CD14-positive monocyte (primary cell): Measurements from ENCODE around the gene SRRM3. TPM values are rescaled to one million over a fixed set of nuclear protein-coding genes. Genes with fewer than 3 reads are reported as not detected.

Experiments
- DNase-seq, 3 donors: peaks; one replicate each; pipeline ENCODE4 v3.0.0-alpha.2; 2011 to 2022
- H2AFZ ChIP-seq: 2 replicates; pipeline ENCODE4 v1.6.0; 2012; ENCODE audit warnings: mild to moderate bottlenecking, low read depth, low read length, inconsistent platforms; ENCODE audit not compliant: insufficient read depth, poor library complexity, severe bottlenecking
- H3K27ac ChIP-seq, 2 donors: 1 replicate in 1 of 2; 2 replicates in 1 of 2; pipeline ENCODE4 v1.5.1; 2012 to 2013; ENCODE audit warnings: low read length in 2 of 2, control low read depth in 1 of 2, inconsistent platforms in 1 of 2, low read depth in 1 of 2, mild to moderate bottlenecking in 1 of 2
- H3K27me3 ChIP-seq, 2 donors: one replicate each; pipeline versions ENCODE4 v1.6.0 to v1.6.1; 2011 to 2013; ENCODE audit warnings: low read length in 2 of 2; ENCODE audit not compliant: control insufficient read depth in 2 of 2, insufficient read depth in 2 of 2
- H3K36me3 ChIP-seq, 2 donors: replicated peaks in 1 of 2; 1 replicate in 1 of 2; 2 replicates in 1 of 2; pipeline versions ENCODE4 v1.5.1 to v1.6.1; 2012 to 2013; ENCODE audit warnings: low read length in 2 of 2, control low read depth in 1 of 2, inconsistent platforms in 1 of 2, mild to moderate bottlenecking in 1 of 2; ENCODE audit not compliant: insufficient read depth in 2 of 2, control insufficient read depth in 1 of 2
- H3K4me1 ChIP-seq, 2 donors: 1 replicate in 1 of 2; 2 replicates in 1 of 2; pipeline versions ENCODE4 v1.5.1 to v1.6.1; 2012 to 2013; ENCODE audit warnings: low read length in 2 of 2, control low read depth in 1 of 2, inconsistent platforms in 1 of 2, mild to moderate bottlenecking in 1 of 2, moderate library complexity in 1 of 2; ENCODE audit not compliant: insufficient read depth in 2 of 2, control insufficient read depth in 1 of 2
- H3K4me2 ChIP-seq: replicated peaks from 2 replicates; pipeline ENCODE3; 2012; ENCODE audit warnings: low read length, moderate library complexity, mild to moderate bottlenecking; ENCODE audit not compliant: poor library complexity, severe bottlenecking; ENCODE audit errors: extremely low read depth
- H3K4me3 ChIP-seq, 3 experiments: fragments of 200-600 bp in 1 of 3; sonication (generic) in 1 of 3; replicated peaks in 1 of 3; 1 replicate in 2 of 3; 2 replicates in 1 of 3; pipeline ENCODE4 v1.5.1; 2011 to 2013; ENCODE audit warnings: low read length in 3 of 3, mild to moderate bottlenecking in 3 of 3, control low read depth in 2 of 3, low read depth in 2 of 3, inconsistent platforms in 1 of 3, moderate library complexity in 1 of 3
- H3K79me2 ChIP-seq: 2 replicates; pipeline ENCODE4 v1.6.0; 2012; ENCODE audit warnings: mild to moderate bottlenecking, control low read depth, inconsistent platforms, low read length, moderate library complexity; ENCODE audit not compliant: insufficient read depth
- H3K9ac ChIP-seq: 2 replicates; pipeline ENCODE4 v1.6.0; 2017; ENCODE audit warnings: low read length, mild to moderate bottlenecking; ENCODE audit not compliant: insufficient read depth, poor library complexity, severe bottlenecking
- H3K9me3 ChIP-seq, 2 donors: replicated peaks in 1 of 2; 1 replicate in 1 of 2; 2 replicates in 1 of 2; pipeline versions ENCODE4 v1.5.1 to v1.6.1; 2012 to 2013; ENCODE audit warnings: low read length in 2 of 2, control low read depth in 1 of 2; ENCODE audit not compliant: control insufficient read depth in 1 of 2, insufficient read depth in 1 of 2
- H4K20me1 ChIP-seq: 2 replicates; pipeline ENCODE4 v1.6.0; 2012; ENCODE audit warnings: mild to moderate bottlenecking, low read length, control low read depth, moderate library complexity; ENCODE audit not compliant: insufficient read depth
- H3K27ac Mint-ChIP-seq, 7 donors: one replicate each; pipeline ENCODE4 v1.8.0; 2020; ENCODE audit warnings: mild to moderate bottlenecking in 7 of 7, mixed read lengths in 7 of 7, moderate library complexity in 6 of 7, inconsistent platforms in 2 of 7
- H3K27me3 Mint-ChIP-seq, 3 donors: one replicate each; pipeline ENCODE4 v1.8.0; 2021 to 2022; ENCODE audit warnings: low read depth in 3 of 3, mild to moderate bottlenecking in 3 of 3, mixed read lengths in 3 of 3, moderate library complexity in 3 of 3, inconsistent platforms in 1 of 3
- H3K36me3 Mint-ChIP-seq, 2 donors: one replicate each; pipeline ENCODE4 v1.8.0; 2020; ENCODE audit warnings: mixed read lengths in 2 of 2, inconsistent platforms in 1 of 2, mild to moderate bottlenecking in 1 of 2
- H3K4me1 Mint-ChIP-seq: one replicate; pipeline ENCODE4 v1.8.0; 2020; ENCODE audit warnings: mild to moderate bottlenecking, mixed read lengths
- H3K4me3 Mint-ChIP-seq, 2 donors: one replicate each; pipeline ENCODE4 v1.8.0; 2020; ENCODE audit warnings: mild to moderate bottlenecking in 2 of 2, mixed read lengths in 2 of 2, moderate library complexity in 1 of 2
- H3K9me3 Mint-ChIP-seq, 7 donors: one replicate each; pipeline ENCODE4 v1.8.0; 2020 to 2022; ENCODE audit warnings: mixed read lengths in 7 of 7, mild to moderate bottlenecking in 6 of 7, moderate library complexity in 6 of 7, inconsistent platforms in 2 of 7
- WGBS: methylation state at CpG from one replicate; pipeline ENCODE4 v1.1.5; 2013; ENCODE audit warnings: missing lambda C conversion rate; ENCODE audit not compliant: insufficient coverage; 5-methylcytosine and 5-hydroxymethylcytosine counted together
- intact Hi-C, 2 donors: fragments of 100-400 bp; cut with micrococcal nuclease; formaldehyde crosslinking; loops; one replicate each; pipeline versions ENCODE4 v1.15.0 to v1.15.1; 2023
- polyA plus RNA-seq, 3 donors: library from polyadenylated mRNA; depleted of rRNA in 1 of 3; unstranded in 2 of 3; stranded (reverse) in 1 of 3; fragments of 300-500 nt in 2 of 3; fragments of >200 nt in 1 of 3; fragmentation: Illumina TruSeq in 2 of 3; gene quantifications; 1 replicate in 2 of 3; 2 replicates in 1 of 3; pipeline ENCODE4 v1.2.3, GENCODE V29; 2012 to 2021
- TF ChIP-seq, protein P1 (sequence below): fragments of 200-600 bp; IDR thresholded peaks from one replicate; pipeline ENCODE4 v1.8.0; 2022; ENCODE audit warnings: antibody characterized with exemption, mild to moderate bottlenecking

SRRM3 gene
- polyA plus RNA-seq, 3 donors: not detected

DNA sequence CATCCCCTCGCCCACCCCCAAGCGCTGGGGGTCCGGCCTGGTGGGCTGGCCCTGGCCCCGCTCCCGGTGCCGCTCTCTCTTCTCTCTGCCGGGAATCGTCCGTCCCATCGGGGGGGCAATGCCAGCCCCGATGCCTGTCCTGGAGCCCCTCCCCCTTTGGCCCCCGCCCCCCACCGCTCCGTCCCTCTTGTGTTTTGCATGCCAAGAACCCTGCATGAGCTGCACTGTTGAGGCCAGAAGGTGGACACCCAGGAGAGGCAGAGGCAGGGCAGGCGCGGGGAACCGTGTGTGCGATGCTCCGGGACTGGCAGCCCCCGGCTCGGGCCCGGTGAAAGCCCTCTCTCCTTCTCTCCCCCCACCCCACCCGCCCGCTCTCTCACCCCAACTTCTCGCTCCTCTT, 78.7 kb downstream of the SRRM3 start:
- Histone ChIP-seq H2AFZ (no peak overlapping the region), H3K9me3 (no peaks in the 10 kb centered on the region), H3K4me3 (no peak overlapping the region), H3K79me2 (no peaks in the 10 kb centered on the region), H3K27ac (no peak overlapping the region), H3K4me2 (no peak overlapping the region), H3K36me3 (no peaks in the 10 kb centered on the region), H3K9ac (no peak overlapping the region), H3K4me1 (peaks cover 7 to 17% of the 10 kb centered on the region in 2 donors), H4K20me1 (no peaks in the 10 kb centered on the region), H3K27me3 (peaks cover 29 to 54% of the 10 kb centered on the region in 2 donors)
- Mint-ChIP-seq H3K4me3 (peak overlapping the region in 1 of 2 donors; percentile 93), H3K36me3 (peaks cover 7 to 11% of the 10 kb centered on the region in 2 donors), H3K4me1 (peaks cover 14% of the 10 kb centered on the region), H3K27me3 (peaks cover 63 to 81% (median 71%) of the 10 kb centered on the region in 3 donors), H3K9me3 (peaks cover 0 to 16% (median 9%) of the 10 kb centered on the region in 7 donors), H3K27ac (no peak overlapping the region)
- TF ChIP-seq, protein P1, sequence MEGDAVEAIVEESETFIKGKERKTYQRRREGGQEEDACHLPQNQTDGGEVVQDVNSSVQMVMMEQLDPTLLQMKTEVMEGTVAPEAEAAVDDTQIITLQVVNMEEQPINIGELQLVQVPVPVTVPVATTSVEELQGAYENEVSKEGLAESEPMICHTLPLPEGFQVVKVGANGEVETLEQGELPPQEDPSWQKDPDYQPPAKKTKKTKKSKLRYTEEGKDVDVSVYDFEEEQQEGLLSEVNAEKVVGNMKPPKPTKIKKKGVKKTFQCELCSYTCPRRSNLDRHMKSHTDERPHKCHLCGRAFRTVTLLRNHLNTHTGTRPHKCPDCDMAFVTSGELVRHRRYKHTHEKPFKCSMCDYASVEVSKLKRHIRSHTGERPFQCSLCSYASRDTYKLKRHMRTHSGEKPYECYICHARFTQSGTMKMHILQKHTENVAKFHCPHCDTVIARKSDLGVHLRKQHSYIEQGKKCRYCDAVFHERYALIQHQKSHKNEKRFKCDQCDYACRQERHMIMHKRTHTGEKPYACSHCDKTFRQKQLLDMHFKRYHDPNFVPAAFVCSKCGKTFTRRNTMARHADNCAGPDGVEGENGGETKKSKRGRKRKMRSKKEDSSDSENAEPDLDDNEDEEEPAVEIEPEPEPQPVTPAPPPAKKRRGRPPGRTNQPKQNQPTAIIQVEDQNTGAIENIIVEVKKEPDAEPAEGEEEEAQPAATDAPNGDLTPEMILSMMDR: no peak
- DNase-seq: no peak
- WGBS: 48% methylated on average over 5 of the region's 25 CpGs
- intact Hi-C loops: no loop called here

DNA sequence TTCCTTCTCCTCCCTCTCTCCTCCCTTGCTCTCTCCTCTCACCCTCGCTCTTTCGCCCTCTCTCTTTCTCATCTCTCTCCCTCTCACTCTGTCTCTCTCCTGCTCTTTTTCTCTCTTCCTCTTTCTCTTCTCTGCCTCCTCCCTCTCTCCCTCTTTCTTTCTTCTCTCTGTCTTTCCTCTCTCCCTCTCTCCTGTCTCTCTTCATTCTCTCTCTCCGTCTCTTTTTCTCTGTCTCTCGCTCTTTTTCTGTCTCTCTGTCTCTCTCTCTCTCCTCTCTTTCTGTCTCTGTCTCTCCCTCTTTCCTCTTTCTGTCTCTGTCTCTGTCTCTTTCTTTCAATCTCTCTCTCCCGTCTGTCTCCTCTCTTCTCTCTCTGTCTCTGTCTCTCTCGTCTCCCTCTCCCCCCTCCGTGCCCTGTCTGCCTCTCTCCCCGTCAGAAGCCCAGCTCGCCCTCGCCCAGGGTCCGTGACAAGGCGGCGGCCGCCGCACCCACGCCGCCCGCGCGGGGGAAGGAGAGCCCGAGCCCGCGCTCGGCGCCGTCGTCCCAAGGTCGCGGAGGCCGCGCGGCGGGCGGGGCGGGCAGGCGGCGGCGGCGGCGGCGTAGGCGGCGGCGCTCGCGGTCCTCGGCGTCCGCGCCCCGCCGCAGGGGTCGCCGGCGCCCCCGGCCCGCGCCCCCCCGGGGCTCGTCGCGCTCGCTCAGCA, 79.5 kb downstream of the SRRM3 start:
- Mint-ChIP-seq H3K27ac (no peak overlapping the region), H3K4me3 (peak overlapping the region; percentile 69 to 93), H3K36me3 (peaks cover 7 to 11% of the 10 kb centered on the region in 2 donors), H3K4me1 (peaks cover 14% of the 10 kb centered on the region), H3K27me3 (peaks cover 65 to 84% (median 68%) of the 10 kb centered on the region in 3 donors), H3K9me3 (peaks cover 0 to 16% (median 9%) of the 10 kb centered on the region in 7 donors)
- Histone ChIP-seq H3K27me3 (peaks cover 29 to 54% of the 10 kb centered on the region in 2 donors), H3K27ac (no peak overlapping the region), H3K9me3 (no peaks in the 10 kb centered on the region), H3K4me3 (peak overlapping the region in 1 of 3 experiments; percentile 50), H3K79me2 (no peaks in the 10 kb centered on the region), H3K9ac (no peak overlapping the region), H2AFZ (no peak overlapping the region), H4K20me1 (no peaks in the 10 kb centered on the region), H3K4me1 (peaks cover 7 to 17% of the 10 kb centered on the region in 2 donors), H3K36me3 (no peaks in the 10 kb centered on the region), H3K4me2 (peak overlapping the region; percentile 75)
- WGBS: 4% methylated on average over 63 of the region's 63 CpGs
- intact Hi-C loops: no loop called here
- no peak for DNase-seq
- TF ChIP-seq, protein P1: no peak
